GM19023 (cell line): ENCODE data around the gene HHATL.

Experiments used
- ATAC-seq: cut with Tn5 transposase; IDR thresholded peaks from one replicate; pipeline ENCODE4 v1.9.1; 2021; ENCODE audit warnings: mild to moderate bottlenecking, moderate library complexity; ENCODE audit not compliant: unreplicated experiment

Gene HHATL, protein sequence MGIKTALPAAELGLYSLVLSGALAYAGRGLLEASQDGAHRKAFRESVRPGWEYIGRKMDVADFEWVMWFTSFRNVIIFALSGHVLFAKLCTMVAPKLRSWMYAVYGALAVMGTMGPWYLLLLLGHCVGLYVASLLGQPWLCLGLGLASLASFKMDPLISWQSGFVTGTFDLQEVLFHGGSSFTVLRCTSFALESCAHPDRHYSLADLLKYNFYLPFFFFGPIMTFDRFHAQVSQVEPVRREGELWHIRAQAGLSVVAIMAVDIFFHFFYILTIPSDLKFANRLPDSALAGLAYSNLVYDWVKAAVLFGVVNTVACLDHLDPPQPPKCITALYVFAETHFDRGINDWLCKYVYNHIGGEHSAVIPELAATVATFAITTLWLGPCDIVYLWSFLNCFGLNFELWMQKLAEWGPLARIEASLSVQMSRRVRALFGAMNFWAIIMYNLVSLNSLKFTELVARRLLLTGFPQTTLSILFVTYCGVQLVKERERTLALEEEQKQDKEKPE

DNA sequence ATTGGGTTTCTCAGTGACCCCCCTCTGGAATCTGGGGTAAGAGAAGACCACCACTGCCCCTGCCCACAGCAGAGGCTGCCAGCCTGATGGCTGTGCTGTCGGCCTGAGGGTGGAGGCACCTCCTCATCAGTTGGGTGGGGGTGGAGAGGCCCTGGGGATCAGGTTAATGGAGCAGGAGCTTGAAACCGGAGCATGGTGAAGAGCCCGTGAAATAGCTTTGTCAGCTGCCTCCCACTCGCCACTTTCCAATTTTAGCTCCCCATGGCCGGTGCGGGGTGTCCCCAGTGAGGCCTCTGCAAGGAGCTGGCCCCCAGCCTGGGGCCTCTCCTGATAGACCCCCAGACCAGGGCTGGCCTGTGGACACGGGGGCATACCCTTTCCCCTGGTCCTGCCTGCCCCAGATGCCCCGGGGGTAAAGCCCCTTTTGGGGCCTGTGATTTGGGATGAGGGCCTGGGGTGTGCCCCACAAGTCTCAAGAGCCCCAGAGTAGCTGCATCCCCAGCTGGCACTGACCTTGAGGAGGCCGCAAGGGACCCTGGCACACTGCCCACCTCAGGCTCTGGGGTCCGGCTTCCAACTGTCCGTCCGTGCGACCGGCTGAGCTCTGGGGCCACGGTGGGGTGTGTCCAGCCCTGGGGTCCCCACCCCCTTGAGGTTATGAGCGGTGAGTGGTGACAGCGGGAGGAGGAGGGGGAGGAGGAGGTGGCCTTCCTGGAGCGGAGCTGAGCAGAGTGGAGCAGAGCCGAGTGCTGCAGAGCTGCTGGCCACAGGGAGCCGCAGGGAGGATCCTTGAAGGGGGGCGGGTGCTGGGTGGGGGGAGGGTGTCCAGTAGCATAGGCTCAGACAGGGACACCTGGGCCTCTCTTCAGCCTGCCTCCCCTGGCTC lies at the start of gene HHATL:
Gene HHATL (minus strand): TSS at position 733 of the 886 bp plus-strand sequence. CDS start 1,972 bp downstream, outside the sequence.
- no peak for ATAC-seq

DNA sequence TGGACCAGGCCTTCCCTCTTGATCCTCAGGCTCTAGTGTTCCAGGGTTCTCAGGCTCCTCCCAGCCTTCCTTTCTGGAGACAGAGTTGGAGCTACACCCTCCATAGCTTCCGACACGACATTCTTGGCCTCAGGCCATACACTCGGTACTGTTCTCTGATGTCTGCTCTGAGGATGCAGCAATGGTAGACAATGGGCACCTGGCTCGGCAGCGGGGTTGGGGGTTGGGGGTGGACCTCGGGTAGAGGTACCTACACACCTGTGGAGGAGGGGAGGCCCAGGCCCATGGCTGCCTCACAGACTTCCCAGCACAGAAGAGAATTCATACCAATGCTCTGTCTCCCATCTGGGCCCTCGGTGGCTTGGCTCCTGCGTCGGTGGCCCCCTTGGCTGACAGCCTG lies 49.0 kb upstream of the HHATL start:
- ATAC-seq, result no peak

DNA sequence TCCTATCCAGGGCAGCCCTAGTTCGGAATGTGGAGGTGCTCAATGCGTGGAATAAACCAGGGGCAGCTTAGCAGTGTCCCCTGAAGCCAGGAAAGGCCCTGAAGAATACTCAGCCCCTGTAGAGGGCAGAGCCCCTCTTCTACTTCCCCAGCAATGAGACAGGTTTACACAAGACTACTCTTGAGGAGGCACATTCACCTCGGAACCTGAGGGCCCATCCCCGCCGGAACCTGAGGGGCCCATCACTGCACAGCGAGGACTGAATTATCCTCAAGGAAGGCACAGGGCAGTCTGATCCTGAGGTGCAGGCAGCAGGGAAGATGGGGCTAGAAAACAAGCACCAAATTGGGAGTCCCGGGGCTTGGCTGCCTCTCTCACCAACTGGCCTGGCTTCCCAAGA lies 48.2 kb upstream of the HHATL start:
- no peak for ATAC-seq

DNA sequence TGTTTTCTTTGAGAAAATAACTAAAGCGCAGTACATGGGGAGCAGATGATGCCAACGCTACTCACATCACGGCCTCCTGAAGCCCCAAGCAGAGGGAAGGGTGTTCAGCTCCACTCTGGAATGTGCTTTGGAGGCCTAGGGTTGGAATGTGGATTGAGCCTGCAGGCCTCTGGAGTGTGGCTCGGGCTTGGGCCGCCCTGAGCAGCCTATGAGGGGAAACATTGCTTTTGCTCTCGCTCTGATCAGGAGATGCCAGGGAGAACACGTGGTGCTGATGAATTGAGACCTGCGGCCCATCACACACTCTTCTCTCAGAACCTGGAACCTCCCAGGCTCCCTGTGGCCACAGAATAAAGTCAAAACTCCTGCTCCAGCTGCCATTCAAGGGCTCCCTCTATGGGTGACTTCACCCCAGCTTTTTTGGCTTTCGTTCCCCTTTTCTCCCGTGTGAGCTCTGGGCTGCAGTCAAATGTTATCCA lies 47.2 kb upstream of the HHATL start:
- ATAC-seq, result no peak

DNA sequence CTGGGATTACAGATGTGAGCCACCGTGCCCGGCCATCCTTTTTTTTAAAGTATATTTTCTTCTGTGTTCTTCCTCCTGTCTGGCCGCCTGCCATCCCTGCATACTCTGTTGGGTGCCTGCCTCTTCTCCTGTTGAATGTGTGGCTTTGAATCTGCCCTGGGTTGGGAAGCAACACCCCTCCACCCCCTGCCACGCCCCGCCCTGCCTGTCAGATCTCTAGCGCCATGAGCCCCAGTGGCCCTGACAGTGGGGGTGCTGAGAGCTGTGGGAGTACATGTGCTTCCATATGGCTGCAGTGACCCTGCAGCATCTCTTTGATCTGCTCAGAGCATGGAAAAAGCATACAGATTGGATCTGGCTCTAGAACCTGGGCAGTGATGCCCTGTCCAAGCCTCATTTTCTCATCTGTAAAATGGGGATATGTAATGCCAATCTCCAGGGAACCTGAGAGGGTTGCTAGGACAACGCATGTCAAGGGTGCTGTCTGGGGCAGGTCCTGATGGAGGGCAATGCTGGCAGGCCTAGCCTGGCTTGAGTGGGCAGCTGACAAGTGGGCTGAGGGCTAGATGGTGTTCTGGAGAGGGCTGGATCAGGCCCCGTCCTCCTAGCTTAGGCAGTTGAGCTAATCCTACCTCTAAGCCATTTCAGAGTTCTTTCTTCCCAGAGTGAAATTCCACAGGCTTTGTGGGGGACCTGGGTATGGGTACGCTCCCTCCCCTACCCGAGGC lies 46.6 kb upstream of the HHATL start:
- no peak for ATAC-seq

DNA sequence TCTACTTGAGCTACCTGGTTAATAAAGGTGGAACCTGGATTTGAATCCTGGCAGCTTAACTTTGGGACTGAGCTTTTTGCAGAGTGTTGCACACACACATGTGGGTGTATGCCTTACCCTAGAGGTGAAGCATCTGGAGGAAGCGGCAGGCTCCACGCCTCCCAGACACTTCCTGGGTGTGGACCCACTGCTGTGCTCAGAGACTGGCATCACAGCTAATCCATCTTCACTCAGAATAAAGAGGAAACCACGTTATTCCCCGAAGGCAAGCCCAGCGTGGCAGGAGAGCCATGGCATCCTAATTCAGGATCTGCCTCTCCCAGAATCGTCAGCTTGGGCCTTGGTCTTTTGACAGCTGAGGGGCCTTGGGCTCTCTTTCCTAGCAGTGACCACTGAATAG lies 45.0 kb upstream of the HHATL start:
- no peak for ATAC-seq

DNA sequence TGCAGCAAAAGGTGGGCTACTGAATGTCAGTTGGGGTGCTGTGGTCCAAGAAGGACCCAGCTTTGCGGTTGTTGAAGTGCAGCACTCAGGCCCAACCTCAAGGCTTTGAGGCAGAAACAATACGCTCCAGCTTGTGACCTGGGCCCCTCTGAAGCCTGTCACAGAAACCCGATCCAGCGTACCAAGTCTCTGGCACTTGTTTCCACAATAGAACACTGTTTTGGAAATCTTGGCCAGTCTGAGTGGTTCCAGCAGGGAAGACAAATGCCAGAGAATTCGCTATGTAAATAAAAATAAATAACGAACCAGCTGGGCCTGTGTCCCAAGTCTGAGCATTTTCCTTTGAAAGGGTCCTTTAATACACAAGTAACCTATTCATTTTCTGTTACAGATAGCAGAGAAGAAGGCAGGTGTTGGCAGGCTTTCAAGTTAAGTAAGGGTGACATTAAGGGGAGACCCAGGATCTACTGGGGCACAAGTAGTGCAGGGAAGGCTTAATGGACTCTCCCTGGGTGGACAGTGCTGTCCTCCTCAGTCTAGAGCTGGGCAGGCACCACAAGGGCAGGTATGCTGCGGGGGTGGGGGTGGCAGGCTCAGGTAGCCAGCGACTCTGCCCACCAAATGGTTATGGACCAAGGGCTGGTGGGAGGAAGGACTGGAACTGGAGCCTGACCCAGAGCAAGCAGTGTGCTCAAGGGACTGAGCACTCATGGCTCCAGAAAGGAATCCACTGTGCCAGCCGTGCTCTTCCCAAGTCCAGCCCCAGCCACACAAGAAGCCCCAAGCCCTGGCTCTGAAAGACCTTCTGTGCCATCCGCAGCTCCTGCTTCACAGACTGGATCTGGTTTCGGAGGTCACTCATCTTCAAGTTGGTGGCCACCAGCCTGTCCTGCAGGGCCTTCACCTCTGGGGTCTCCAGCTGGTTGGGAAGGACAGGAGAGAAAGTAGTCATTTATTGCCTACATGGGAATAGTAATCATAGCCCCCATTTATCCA lies 44.2 kb upstream of the HHATL start:
- ATAC-seq, result no peak

DNA sequence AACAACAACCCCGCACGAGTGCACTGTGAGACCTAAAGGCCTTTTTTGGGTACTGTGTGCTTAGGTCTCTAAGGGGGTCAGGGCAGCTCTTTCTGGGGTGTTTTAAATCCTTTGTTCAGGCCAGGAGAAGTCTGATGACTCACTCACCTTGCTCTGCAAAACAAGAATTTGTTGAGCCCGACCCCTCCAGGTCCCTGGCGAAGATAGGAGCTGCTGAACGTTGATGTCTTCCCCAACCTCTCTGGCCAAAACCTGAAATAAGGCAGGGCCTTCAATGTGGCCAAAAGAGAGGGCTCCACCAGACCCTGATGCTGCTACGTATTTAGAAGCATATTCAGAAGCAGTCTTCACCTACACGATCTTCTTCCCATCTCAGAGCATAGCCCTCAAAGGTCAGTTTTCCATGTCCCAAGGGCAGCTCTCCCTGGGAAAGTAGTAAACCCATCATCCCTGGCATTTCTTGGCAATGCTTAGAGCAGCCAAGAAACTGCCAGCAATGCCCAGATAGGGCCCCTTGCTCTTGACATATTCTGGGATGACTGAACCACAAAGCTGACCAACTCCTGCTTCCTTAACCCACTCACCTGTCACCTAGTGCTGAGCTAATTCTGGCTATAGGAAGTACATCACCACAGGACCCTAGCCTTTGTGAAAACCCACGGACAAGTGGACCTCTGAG lies 43.3 kb upstream of the HHATL start:
- ATAC-seq, result no peak

DNA sequence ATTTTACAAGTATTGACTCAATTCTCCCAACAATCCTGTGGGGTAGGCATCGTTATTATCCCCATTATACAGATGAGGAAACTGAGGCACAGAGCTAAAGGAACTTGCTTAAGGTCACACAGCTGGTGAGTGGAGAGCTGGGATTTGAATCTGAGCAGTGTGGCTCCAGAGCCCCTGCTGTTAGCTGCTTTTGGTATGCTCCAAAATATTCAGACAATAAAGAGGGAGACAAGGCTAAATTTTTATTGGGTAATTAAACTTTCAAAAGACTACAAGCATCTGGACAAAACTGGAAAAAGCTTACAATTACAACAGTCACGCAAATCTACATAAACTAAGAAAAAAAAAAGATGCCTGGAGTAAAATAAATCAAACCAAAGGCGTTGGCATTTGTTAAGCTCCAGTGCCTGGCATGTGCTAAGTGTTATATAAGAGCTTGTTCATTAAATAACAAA lies 42.7 kb upstream of the HHATL start:
- no peak for ATAC-seq

DNA sequence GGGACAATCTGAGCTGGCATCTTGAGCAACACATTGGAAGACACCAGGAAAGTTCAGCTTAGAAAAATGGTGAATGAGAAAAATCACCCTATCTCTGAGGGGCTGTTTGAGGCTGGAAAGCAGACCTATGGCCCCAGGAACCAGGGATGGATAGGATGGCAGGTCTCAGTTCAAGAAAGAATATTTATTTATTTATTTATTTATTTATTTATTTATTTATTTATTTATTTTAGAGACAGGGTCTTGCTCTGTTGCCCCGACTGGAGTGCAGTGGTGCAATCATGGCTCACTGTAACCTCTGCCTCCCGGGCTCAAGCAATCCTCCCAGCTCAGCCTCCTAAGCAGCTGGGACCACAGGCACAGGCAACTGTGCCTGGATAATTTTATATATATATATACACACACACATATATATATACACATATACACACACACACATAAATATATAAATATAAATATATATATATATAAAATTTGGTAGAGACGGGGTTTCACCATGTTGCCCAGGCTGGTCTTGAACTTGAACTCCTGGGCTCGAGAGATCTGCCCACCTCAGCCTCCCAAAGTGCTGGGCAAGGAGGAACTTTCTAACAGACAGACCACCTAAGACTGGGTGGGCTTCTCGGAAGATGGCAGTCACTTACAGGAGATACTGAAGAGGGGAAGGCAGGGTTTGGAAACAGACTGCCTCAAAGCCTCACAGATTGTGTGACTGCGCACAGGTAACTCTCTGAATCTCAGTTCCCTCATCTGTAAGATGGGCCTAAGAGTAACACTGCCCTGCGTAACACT lies 40.8 kb upstream of the HHATL start:
- ATAC-seq, result no peak

DNA sequence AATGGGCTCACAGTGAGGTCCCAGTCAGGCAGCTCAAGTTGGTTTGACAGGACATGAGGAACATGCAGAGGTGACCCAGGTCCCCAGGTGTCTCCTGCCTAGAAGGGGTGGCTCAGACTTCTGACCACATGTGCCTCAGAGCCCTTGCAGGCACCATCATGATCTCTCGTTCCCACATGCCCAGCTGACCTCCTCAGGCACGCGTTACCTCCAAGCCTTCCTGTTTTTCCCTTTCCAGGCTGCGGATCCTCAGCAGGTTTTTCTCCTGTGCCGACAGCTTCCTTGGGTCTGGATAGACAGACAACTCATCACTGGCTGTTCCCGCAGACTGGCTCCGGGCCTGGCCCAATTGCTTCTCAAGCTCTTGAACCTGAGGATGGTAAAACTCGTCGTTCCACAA lies 40.1 kb upstream of the HHATL start:
- no peak for ATAC-seq

DNA sequence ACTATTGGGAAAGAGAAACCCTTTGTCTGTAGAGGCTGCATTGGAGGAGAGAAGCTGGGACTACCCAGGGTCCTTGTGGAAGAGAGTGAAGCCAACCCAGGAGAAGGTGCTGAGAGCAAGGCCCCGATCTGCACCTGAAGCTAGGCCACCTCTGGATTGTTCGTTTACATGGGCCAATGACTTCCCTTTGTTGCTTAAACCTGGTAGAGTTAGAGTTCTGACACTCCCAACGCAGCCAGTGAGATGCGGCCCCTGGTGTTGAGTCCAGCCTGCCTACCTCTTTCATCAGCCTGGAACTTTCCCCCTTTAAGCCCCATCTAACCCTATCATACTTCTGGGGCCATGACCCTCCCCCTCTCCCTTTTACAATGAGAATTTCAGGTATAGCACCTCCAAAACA lies 39.7 kb upstream of the HHATL start:
- ATAC-seq, result no peak

DNA sequence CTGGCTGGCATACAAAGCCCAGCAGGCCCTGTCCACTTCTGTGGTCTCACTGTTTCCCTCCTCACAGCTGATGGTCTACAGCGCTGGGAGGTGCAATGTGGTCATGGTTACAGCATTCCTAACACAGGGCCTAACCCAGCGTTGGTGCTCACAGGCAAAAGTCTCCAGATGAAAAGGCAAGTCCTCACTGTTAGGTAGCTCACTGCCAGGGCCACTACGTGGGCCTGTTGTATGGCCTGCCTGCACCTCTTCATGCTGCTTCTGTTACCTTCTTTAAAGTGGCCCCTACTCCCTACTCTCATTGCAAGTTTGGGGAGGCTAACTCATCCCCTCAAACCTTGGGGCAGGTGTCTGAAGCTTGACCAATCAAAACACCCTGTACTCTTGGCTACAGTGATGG lies 39.2 kb upstream of the HHATL start:
- ATAC-seq, result no peak

DNA sequence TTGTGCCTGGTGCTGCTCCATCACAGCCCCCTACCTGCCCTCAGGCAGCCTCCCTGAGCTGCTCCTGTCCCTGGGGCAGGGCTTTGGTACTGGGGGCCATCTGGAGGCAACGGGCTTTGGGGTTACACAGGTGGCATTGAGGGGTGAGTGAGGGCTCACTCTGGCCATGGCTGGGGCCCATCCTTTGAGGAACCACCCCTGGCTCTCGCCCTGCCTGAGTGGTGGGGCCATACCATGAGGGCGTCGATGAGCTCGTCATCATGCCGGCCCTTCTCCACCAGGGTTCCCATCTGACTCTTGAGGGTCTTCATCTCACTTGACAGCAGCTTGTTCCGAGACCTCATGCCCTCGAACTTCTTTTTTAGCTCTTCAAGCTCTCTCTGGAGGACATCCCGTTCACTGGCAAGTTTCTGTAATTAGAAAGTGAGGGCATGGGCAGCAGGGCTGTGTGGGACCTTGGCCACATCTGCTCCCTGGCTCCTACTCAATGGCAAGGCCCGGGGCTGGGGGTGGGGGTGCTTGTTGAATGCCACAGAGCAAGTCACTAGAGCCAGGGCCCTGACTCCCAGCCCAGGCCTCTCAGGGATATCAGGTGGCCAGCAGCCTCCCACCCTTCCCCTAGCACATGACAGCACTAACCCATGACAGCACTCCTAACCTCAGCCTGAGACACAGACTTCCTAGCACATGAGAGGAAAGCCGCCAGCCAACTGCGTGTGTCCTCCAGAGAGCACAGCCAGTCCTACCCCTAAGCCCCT lies 37.0 kb upstream of the HHATL start:
- no peak for ATAC-seq

DNA sequence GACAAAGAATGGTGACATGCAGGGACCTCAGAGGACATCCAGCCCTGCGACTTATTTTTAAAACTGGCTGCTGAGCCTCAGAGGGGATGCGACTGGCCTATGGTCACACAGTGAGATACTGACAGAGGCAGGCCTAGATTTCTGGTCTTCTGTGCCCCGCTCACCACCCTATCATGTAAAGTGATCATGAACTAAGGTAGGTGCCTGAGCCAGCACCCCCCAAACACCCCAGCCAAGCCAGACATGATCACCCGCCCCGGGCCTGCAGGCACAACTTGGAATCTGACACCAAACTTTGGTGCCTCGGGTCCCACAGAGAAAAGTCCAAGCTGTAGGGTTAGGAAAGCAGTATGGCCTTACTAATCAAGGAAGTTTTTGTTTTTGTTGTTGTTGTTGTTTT lies 33.9 kb upstream of the HHATL start:
- no peak for ATAC-seq

DNA sequence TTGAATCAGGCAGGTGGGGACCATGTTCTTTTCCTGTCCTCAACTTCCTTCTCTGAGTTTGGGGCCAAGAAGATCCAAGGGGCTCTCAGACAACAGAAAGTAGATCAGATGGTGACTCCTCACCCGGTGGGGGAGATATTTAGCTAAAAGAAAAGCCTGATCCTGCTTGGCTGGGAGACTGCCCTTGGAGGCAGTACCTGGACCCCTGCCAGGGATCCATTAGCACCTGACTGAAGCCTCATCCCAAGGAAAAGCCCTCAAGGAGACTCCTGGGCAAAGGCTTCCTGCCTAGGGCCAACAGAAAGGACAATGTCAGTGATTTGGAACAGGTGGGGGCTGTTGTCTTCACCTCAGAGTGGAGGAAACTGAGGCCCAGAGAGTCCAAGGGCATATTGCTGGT lies 33.5 kb upstream of the HHATL start:
- ATAC-seq, result no peak

DNA sequence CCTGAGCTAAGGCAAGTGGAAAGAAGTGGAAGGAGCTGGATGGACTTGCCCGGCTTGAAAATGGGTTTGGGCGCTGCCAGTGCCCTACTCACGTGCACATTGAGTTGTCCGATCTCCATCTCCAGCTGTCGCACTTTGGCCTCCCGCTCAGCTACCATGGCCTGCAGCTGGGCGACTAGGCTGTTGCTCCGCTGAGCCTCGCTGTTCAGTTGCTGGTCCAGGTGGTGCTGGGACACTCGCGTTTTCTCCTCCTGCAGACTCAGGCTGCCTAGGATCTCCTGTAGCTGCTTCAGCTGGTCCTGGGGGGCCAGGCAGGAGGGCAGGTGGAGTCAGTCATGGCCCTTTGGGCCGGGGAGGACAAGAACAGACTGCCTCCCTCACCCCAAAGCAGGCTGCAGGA lies 33.0 kb upstream of the HHATL start:
- ATAC-seq, result no peak

DNA sequence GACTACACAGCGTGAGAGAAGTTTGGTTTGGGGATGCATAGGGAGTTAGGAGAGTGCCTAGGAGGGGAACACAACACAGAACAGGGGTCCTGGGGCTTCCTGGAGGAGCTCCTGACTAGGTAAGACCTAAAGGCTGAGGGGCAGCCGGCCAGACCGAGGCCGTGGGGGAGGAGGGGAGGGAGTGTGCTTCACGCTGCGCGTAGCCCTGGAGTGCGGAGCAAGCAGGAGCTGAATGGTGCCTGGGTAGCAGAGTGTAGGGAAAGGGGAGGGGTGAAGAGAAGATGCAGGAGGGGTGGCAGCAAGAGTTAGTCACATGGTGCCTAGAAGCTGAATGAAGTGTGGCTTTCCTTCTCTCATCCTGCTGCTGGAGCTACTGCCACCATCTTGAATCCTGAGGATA lies 32.4 kb upstream of the HHATL start:
- no peak for ATAC-seq
